NB4 (cell line): ENCODE measurements around the gene HOXB6.

Experiments used
- DNase-seq: peaks from one replicate; pipeline ENCODE4 v3.0.0; 2010; ENCODE audit warnings: low read depth
- H3K4me3 ChIP-seq: one replicate; pipeline ENCODE4 v1.5.1; 2011; ENCODE audit warnings: mild to moderate bottlenecking, low read depth, low read length, moderate library complexity
- MYC ChIP-seq: IDR thresholded peaks from 2 replicates; pipeline ENCODE4 v1.6.1; 2011; ENCODE audit warnings: low read depth, low read length
- POLR2A ChIP-seq: IDR thresholded peaks from 2 replicates; pipeline ENCODE4 v1.6.1; 2011; ENCODE audit warnings: mild to moderate bottlenecking; ENCODE audit not compliant: insufficient read length; ENCODE audit errors: extremely low read depth
- TF ChIP-seq, protein P1 (sequence below): IDR thresholded peaks from one replicate; pipeline ENCODE4 v1.5.1; 2012; ENCODE audit warnings: low read depth, low read length
- TF ChIP-seq, protein P2 (sequence below): IDR thresholded peaks from 2 replicates; pipeline ENCODE4 v1.6.1; 2011; ENCODE audit warnings: low read depth, low read length

Gene HOXB6

DNA sequence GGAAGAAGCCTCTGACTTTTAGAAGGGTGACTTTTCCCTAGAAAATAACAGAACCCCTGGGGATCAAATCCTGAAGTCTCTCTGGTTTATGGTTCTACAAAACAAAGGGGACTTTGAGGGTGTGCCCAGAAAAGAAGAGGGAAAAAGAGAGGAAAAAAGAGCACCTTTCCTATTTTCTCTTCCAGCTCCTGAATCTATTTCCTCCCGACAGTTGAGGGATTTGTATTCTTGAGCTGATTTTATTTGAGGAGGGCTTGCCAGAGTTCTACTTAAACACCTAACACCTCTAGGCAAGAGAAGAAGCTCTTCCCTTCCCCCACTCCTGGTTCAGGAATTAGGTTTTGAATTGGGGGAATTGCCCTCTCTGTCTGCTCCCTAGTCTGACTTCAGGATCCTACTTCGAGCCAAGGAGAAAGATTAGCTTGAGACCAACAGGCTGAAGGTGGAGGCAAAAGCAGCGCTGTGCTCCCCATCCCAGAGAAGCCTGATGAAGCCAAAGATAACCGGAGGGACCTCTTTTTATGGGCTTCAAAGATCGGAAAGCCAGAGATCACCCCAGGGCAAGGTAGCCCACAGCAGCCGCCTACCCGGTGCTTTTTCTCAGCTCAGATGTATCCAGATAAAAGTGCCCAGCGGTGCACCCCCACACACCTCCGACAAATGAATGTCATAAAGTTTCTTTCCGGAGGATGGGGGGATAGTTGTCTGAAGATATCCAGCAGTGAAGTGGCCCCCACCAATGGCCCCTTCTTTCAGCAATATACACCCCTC, 15.5 kb downstream of the HOXB6 start:
- H3K4me3 ChIP-seq = no peak overlapping the region
- TF ChIP-seq MYC = no peak
- TF ChIP-seq, protein P1, sequence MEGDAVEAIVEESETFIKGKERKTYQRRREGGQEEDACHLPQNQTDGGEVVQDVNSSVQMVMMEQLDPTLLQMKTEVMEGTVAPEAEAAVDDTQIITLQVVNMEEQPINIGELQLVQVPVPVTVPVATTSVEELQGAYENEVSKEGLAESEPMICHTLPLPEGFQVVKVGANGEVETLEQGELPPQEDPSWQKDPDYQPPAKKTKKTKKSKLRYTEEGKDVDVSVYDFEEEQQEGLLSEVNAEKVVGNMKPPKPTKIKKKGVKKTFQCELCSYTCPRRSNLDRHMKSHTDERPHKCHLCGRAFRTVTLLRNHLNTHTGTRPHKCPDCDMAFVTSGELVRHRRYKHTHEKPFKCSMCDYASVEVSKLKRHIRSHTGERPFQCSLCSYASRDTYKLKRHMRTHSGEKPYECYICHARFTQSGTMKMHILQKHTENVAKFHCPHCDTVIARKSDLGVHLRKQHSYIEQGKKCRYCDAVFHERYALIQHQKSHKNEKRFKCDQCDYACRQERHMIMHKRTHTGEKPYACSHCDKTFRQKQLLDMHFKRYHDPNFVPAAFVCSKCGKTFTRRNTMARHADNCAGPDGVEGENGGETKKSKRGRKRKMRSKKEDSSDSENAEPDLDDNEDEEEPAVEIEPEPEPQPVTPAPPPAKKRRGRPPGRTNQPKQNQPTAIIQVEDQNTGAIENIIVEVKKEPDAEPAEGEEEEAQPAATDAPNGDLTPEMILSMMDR = no peak
- TF ChIP-seq, protein P2, sequence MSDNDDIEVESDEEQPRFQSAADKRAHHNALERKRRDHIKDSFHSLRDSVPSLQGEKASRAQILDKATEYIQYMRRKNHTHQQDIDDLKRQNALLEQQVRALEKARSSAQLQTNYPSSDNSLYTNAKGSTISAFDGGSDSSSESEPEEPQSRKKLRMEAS = no peak
- no peak for TF ChIP-seq POLR2A
- DNase-seq = no peak

DNA sequence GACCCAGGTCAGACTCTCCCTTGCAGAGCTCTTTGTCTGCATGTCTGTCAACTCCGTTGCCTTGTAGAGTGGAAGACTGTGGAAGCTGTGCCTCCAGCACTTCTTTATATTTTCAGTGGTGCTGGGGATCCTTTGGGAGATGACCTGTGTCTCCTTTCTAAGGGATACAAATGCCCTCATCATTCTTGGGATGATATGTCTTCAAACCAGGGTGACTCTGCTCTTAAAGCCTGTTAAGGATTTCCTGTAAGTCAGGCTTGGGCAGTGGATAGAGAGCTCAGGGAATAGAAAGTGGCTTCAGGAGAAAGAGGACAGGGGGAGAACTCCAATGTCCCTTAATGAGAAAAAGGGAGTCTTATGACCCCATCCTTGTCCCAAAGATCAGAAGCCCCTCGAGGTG, 16.3 kb downstream of the HOXB6 start:
- TF ChIP-seq POLR2A (no peak), MYC (no peak)
- TF ChIP-seq, protein P1 = no peak
- TF ChIP-seq, protein P2 = no peak
- no peak overlapping the region for H3K4me3 ChIP-seq
- DNase-seq = no peak

DNA sequence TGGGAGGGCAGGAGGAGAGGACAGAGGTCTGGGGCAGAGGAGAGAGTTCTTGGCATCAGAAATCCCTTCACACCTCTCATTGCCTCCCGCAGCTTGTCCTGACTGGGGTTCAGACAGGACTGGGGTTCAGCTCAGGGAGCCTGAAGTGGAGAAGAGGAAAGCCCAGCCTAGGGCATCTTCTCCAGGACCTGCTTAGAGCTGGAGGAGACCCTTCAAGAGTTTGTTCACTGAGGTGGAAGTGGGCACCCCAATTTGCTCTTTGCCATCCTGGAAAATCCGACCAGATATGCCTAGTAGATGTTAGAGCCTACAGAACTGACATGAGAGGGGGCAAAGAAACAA, 16.7 kb downstream of the HOXB6 start:
- TF ChIP-seq, protein P2 = no peak
- TF ChIP-seq POLR2A = no peak
- TF ChIP-seq MYC = no peak
- TF ChIP-seq, protein P1 = no peak
- H3K4me3 ChIP-seq = no peak overlapping the region
- DNase-seq = no peak

DNA sequence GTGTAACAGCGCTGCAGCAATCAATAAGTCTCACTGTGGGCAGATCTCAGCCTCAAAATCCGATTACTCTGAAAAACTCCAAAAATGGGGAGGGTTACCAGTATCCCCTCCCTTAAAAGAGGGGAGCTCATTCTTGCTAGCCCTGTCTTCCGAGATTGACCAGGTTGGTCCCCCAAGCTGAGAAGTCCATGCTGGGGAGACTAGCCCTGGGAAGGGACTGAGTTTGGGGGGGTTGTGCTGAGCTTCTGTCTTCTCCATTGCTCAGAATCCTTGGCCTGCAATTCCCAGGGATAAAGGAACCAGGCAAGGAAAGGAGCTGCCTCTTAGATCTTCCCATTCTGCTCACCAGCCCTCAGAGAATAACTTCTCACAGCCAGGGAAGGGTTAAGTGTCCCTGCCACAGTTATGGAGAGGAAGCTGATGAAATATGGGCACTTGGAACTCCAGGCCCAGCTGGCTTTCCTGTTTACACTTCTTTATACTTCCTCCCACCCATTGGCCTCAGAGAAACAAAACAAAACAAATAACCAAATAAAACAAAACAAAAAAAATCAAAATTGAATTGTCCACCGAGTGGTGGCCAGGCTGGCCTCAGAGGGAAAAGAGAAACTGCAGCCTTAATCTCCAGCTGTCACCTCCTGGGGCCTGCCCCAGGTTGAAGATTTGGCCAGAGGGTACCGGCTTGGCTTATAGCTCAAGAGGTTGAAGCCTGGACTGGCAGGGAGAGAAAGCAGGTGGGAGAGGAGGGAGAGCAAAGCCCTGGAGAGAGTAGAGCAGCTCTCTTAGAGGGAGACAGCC, 17.3 kb downstream of the HOXB6 start:
- no peak for TF ChIP-seq MYC
- TF ChIP-seq, protein P2 = no peak
- no peak for TF ChIP-seq POLR2A
- TF ChIP-seq, protein P1 = no peak
- DNase-seq = no peak
- H3K4me3 ChIP-seq = no peak overlapping the region

DNA sequence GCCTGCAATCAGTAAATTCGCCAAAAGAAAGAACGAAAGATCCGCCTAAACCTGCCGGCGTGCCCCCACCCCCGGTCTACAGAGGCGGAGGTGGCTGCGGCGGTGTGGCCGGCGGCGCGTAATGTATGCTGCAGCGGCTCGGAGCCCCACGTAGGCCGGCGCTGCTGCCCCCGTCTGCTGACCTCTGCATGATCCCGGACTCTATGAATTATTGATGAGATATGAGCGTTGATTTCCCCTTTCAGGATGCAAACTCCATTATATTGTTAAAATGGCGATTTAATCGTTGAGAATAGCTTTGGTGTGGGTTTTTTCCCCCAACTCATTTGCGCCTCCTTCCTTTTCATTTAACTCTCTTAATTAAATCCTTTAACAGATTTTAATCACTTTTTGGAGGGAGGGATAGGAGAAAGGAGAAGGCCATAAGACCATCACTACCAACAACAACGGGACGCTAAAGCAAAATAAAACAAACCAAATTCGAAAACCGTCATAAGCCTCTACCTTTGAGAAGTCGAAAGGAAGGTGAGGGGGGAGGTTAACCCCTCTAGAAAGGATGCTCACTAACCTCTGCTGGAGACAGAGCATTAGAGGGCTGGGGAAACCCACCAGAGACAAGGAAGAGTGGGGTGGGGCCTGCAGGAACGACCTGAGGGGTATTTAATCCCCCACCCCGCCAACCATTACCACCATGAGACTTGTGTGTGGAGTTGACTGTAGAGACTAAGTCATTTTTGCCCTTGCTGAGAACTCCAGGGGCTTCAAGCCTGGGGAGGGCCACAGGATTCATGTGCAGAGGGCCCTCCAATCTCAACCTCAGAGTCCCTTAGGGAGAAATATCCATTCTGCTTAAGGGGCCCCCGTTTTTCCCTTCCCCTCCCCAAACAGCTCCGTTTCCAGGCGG, 18.2 kb downstream of the HOXB6 start:
- TF ChIP-seq POLR2A = no peak
- H3K4me3 ChIP-seq = no peak overlapping the region
- DNase-seq = no peak
